ENCODE results near the gene VPS72. TPM values are rescaled to one million over a fixed set of nuclear protein-coding genes. Genes with fewer than 3 reads are reported as not detected.

The VPS72 gene
- total RNA-seq, 1 experiment from 2014 or later = 108 TPM

DNA sequence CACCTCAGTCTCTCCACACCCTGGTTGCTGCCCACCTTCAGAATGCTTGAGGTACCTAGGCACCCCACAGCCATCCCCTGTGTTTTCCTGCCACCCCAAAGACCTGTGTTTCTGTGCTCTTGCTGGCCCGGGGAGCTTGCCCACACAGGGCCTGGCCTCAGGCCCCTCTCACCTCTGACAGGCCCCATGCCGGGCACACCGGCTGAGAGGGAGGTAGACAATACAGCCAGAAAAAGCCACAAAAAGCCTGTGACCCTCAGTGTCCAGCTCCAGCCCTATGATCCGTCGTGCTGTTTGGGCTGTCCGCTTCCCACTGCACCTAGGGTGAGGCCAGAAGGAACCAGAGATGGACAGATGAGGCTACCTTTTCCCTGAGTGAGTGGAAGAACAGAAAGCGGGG is 55.0 kb downstream of the VPS72 start:
- BruUV-seq (replicated peaks) = no TSS peak
- POLR2A ChIA-PET = interaction anchor here (0.6 to 1.4 kb wide), 2 partner anchors 10 to 29 kb away, joined by 3 to 5 read pairs; no protein-coding TSS in a partner anchor
- peaks cover 6% of the 10 kb centered on the region for H3K36me3 Mint-ChIP-seq (ENCODE audit: insufficient read depth, unreplicated experiment)
- TF ChIP-seq, protein P1, sequence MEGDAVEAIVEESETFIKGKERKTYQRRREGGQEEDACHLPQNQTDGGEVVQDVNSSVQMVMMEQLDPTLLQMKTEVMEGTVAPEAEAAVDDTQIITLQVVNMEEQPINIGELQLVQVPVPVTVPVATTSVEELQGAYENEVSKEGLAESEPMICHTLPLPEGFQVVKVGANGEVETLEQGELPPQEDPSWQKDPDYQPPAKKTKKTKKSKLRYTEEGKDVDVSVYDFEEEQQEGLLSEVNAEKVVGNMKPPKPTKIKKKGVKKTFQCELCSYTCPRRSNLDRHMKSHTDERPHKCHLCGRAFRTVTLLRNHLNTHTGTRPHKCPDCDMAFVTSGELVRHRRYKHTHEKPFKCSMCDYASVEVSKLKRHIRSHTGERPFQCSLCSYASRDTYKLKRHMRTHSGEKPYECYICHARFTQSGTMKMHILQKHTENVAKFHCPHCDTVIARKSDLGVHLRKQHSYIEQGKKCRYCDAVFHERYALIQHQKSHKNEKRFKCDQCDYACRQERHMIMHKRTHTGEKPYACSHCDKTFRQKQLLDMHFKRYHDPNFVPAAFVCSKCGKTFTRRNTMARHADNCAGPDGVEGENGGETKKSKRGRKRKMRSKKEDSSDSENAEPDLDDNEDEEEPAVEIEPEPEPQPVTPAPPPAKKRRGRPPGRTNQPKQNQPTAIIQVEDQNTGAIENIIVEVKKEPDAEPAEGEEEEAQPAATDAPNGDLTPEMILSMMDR (IDR thresholded peaks at IDR 0.05; ENCODE audit: unreplicated experiment) = no peak
- no peak for DNase-seq (ENCODE audit: unreplicated experiment)
- intact Hi-C loops (cut with micrococcal nuclease) = no loop called here
- H3K4me3 Mint-ChIP-seq (ENCODE audit: unreplicated experiment) = no peak overlapping the region
- H3K27ac Mint-ChIP-seq (ENCODE audit: low read depth, unreplicated experiment) = no peak overlapping the region
- H3K9me3 Mint-ChIP-seq (ENCODE audit: unreplicated experiment) = no peaks in the 10 kb centered on the region
- H3K4me1 Mint-ChIP-seq (ENCODE audit: insufficient read depth, unreplicated experiment) = no peaks in the 10 kb centered on the region
- no peaks in the 10 kb centered on the region for H3K27me3 Mint-ChIP-seq (ENCODE audit: insufficient read depth, unreplicated experiment)
- CTCF ChIA-PET = interaction anchor here (0.5 to 2.0 kb wide), 7 partner anchors 18 to 194 kb away, joined by 3 to 11 read pairs (median 5); no protein-coding TSS in a partner anchor

DNA sequence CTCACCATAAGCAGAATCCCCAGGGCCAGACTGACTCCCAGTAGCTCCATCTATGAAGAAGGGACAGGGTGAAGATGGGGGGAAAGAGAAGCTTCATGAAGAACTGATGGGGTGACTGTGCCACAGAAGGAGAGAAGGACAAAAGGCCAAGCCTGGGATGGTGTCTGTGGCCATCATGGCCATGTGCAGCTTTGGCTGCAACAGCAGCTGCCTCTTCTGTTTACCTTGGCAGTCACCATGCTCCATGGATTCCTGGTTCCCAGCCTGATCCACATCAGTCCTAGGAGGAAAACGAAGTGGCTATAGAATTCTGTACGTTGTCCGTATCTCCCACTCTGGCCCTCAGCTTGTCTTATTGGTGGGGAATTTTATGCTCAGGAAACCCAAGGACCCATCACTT is 55.6 kb downstream of the VPS72 start:
- TF ChIP-seq, protein P1 (IDR thresholded peaks at IDR 0.05; ENCODE audit: unreplicated experiment) = no peak
- H3K9me3 Mint-ChIP-seq (ENCODE audit: unreplicated experiment) = no peaks in the 10 kb centered on the region
- ChIA-PET CTCF (interaction anchor here (0.6 to 2.0 kb wide), 6 partner anchors 11 to 564 kb away, joined by 3 to 11 read pairs (median 4); no protein-coding TSS in a partner anchor), POLR2A (interaction anchor here (1.4 kb wide), 1 partner anchor 10 kb away, joined by 5 read pairs; no protein-coding TSS in a partner anchor)
- peaks cover 6% of the 10 kb centered on the region for H3K36me3 Mint-ChIP-seq (ENCODE audit: insufficient read depth, unreplicated experiment)
- DNase-seq (ENCODE audit: unreplicated experiment) = peak; percentile 5
- H3K27ac Mint-ChIP-seq (ENCODE audit: low read depth, unreplicated experiment) = no peak overlapping the region
- no peaks in the 10 kb centered on the region for H3K27me3 Mint-ChIP-seq (ENCODE audit: insufficient read depth, unreplicated experiment)
- no peaks in the 10 kb centered on the region for H3K4me1 Mint-ChIP-seq (ENCODE audit: insufficient read depth, unreplicated experiment)
- BruUV-seq (replicated peaks) = no TSS peak
- intact Hi-C loops (cut with micrococcal nuclease) = no loop called here
- no peak overlapping the region for H3K4me3 Mint-ChIP-seq (ENCODE audit: unreplicated experiment)

DNA sequence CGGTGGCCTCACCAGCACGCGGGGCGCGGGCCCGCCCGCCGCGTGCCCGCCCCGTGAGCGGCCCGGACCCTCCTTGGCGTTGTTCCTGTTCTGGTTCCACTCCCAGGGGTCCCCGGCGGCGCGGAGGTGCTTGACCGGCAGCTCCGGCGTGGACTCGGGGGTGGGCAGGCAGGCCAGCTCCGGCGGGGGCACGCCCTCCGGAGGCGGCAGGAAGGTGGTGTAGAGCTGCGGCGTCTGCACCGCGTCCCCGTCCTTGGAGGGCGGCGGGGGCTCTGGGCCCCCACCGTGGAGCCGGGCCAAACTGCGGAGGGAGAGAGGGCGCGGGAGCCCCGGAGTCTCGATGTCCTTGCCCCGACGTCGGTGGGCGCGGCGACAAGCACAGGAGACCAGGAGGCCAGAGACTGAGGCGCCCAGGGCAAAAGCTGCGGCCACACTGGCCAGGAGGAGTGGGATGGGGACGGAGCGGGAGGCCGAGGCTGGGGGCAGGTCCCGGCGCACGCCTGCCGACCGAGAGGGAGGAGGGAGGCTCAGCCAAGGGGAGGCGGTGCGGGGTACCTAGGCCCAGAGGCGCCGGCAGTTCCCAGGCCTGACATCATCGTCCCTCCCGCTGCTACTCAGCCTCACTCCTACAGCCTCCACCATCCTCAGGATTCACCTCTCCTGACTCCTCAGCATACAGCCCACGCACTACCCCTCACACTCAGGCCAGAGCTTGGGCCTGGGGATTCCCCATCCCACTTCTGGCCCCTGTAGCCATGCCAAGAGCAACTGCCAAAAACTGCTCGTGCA is 56.8 kb downstream of the VPS72 start:
- POLR2A ChIA-PET = no interaction called here
- CTCF ChIA-PET = interaction anchor here (2.0 kb wide), 1 partner anchor 33 kb away, joined by 11 read pairs; no protein-coding TSS in a partner anchor
- intact Hi-C loops (cut with micrococcal nuclease) = no loop called here
- TF ChIP-seq, protein P1 (IDR thresholded peaks at IDR 0.05; ENCODE audit: unreplicated experiment) = no peak
- Mint-ChIP-seq H3K27ac (ENCODE audit: low read depth, unreplicated experiment) (no peak overlapping the region), H3K27me3 (ENCODE audit: insufficient read depth, unreplicated experiment) (no peaks in the 10 kb centered on the region), H3K4me1 (ENCODE audit: insufficient read depth, unreplicated experiment) (no peaks in the 10 kb centered on the region), H3K36me3 (ENCODE audit: insufficient read depth, unreplicated experiment) (peaks cover 1% of the 10 kb centered on the region), H3K9me3 (ENCODE audit: unreplicated experiment) (no peaks in the 10 kb centered on the region), H3K4me3 (ENCODE audit: unreplicated experiment) (no peak overlapping the region)
- DNase-seq (ENCODE audit: unreplicated experiment) = no peak
- BruUV-seq (replicated peaks) = no TSS peak

DNA sequence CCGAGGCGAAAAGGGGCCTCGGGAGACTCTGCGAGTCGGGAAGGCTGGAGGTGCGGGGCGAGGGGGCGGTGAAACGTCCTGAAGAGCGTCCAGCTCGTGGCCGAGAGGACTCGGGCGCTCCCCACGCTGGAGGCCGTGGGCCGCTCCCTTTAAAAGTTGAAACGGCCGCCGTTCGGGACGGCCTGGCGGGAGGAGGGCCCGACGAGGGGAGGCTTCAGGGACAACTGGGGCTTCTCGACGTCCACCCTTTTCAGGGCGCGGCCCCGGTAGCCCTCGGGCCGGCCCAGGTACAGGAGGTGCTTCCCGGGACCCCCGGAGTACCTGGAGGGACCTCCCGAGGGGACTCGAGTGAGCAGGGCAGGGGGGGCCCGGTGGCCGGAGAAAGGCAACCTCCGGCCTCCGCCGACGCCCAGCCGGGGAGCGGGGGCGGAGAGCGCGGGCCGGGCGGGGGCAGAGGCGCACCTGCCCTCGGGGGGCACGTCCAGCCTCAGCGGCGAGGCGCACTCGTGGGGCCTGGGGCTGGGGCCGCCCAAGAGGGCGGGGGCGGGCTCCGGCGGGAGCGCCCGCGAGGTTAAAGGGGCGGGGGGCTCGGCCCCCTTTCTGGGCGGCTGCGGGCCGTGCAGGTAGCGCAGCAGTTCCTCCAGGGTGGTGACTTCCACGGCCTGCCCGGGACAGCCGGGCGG is 57.5 kb downstream of the VPS72 start:
- Mint-ChIP-seq H3K27ac (ENCODE audit: low read depth, unreplicated experiment) (no peak overlapping the region), H3K36me3 (ENCODE audit: insufficient read depth, unreplicated experiment) (no peaks in the 10 kb centered on the region), H3K9me3 (ENCODE audit: unreplicated experiment) (no peaks in the 10 kb centered on the region), H3K4me3 (ENCODE audit: unreplicated experiment) (no peak overlapping the region), H3K27me3 (ENCODE audit: insufficient read depth, unreplicated experiment) (no peaks in the 10 kb centered on the region), H3K4me1 (ENCODE audit: insufficient read depth, unreplicated experiment) (no peaks in the 10 kb centered on the region)
- TF ChIP-seq, protein P1 (IDR thresholded peaks at IDR 0.05; ENCODE audit: unreplicated experiment) = no peak
- no TSS peak for BruUV-seq (replicated peaks)
- no peak for DNase-seq (ENCODE audit: unreplicated experiment)
- POLR2A ChIA-PET = no interaction called here
- intact Hi-C loops (cut with micrococcal nuclease) = no loop called here
- CTCF ChIA-PET = no interaction called here
